SK-N-MC (cell line): Measurements from ENCODE around the gene PI4KA.
"Not testable (repeated sequence)": the region's sequence is repeated elsewhere in the genome, so short reads cannot be mapped to it uniquely, and the experiment has no call there.

ENCODE experiments used
- EZH2 ChIP-seq: fragments of 200-600 bp; sonication (generic); IDR thresholded peaks from one replicate; pipeline ENCODE4 v1.6.1; 2017; ENCODE audit warnings: antibody characterized with exemption
- FOXP2 ChIP-seq: optimal IDR thresholded peaks from 2 replicates; pipeline ENCODE3; 2011; ENCODE audit warnings: mild to moderate bottlenecking, moderate library complexity; ENCODE audit not compliant: insufficient read depth; ENCODE audit errors: extremely low read length, control extremely low read depth
- POLR2AphosphoS5 ChIP-seq: IDR thresholded peaks from 2 replicates; pipeline ENCODE4 v1.6.1; 2012; ENCODE audit warnings: mild to moderate bottlenecking, low read depth, low read length, borderline replicate concordance

DNA sequence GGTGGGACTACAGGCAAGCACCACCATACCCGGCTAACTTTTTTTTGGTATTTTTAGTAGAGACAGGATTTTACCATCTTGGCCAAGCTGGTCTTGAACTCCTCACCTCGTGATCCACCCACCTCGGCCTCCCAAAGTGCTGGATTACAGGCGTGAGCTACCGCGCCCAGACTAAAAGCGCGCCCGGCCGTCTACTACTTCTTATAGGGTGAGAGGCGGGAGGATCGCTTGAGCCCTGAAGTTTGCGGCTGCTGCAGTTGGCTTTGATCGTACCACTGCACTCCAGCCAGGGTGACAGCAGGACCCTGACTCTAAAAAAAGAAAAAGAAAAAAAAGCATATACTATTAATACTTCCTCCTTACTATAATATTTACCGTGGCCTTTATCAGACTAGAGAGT, 158.3 kb downstream of the PI4KA start:
- TF ChIP-seq POLR2AphosphoS5, EZH2, FOXP2: not testable (repeated sequence)
